ENCODE data around the gene CDC25C. TPM values are rescaled to one million over a fixed set of nuclear protein-coding genes. Genes with fewer than 3 reads are reported as not detected.
"Not testable (repeated sequence)": the region's sequence is repeated elsewhere in the genome, so short reads cannot be mapped to it uniquely, and the experiment has no call there.

The CDC25C gene
- total RNA-seq, 4 donors from 2014 or later = 0.32 to 2.8 (median 0.68) TPM; not detected in 1

- no peak for DNase-seq
- Histone ChIP-seq H3K9me3 (no peaks in the 10 kb centered on the region), H3K27ac (no peak overlapping the region), H3K4me1 (no peaks in the 10 kb centered on the region), H3K36me3 (no peaks in the 10 kb centered on the region), H3K4me3 (no peak overlapping the region), H3K27me3 (no peaks in the 10 kb centered on the region)
- intact Hi-C loops (cut with DNase I; ENCODE audit: low total_unique reads) = no loop called here
- WGBS, 2 donors (ENCODE audit: low coverage in 1 of 2) = 48 to 75% methylated on average over 14 to 29 of the region's 29 CpGs
- TF ChIP-seq EP300 (IDR thresholded peaks at IDR 0.05; ENCODE audit: low read depth) (no peak), CTCF (IDR thresholded peaks at IDR 0.05) (no peak), POLR2AphosphoS5 (IDR thresholded peaks at IDR 0.05) (no peak), POLR2A (IDR thresholded peaks at IDR 0.05) (no peak)
- in situ Hi-C loops (cut with MboI; ENCODE audit: low pct_ligation_motif_present in 1 of 4, low pct_unique_long_range_greater_than_20kb in 1 of 4, low sequenced_read_pairs in 3 of 4) = no loop called here
These were observed 74.0 kb downstream of the CDC25C start for GRCh38 chr5:138257583-138257982.

GRCh38 chr5:138252944-138253343 is 78.7 kb downstream of the CDC25C start:
- Histone ChIP-seq H3K36me3 (no peaks in the 10 kb centered on the region), H3K27me3 (no peaks in the 10 kb centered on the region), H3K27ac (no peak overlapping the region), H3K4me3 (no peak overlapping the region), H3K9me3 (no peaks in the 10 kb centered on the region), H3K4me1 (no peaks in the 10 kb centered on the region)
- intact Hi-C loops (cut with DNase I; ENCODE audit: low total_unique reads) = no loop called here
- WGBS, 2 donors (ENCODE audit: low coverage in 1 of 2) = 79% methylated on average over 3 of the region's 3 CpGs; no CpG with 5 or more reads in 1 of the 2 donors
- no peak for TF ChIP-seq EP300 (IDR thresholded peaks at IDR 0.05; ENCODE audit: low read depth)
- no peak for TF ChIP-seq POLR2AphosphoS5 (IDR thresholded peaks at IDR 0.05)
- no peak for TF ChIP-seq POLR2A (IDR thresholded peaks at IDR 0.05)
- no peak for TF ChIP-seq CTCF (IDR thresholded peaks at IDR 0.05)
- in situ Hi-C loops (cut with MboI; ENCODE audit: low pct_ligation_motif_present in 1 of 4, low pct_unique_long_range_greater_than_20kb in 1 of 4, low sequenced_read_pairs in 3 of 4) = no loop called here
- no peak for DNase-seq

GRCh38 chr5:138247800-138248199 is 83.8 kb downstream of the CDC25C start:
- not testable (repeated sequence) for DNase-seq

GRCh38 chr5:138246822-138247221 is 84.8 kb downstream of the CDC25C start:
- Histone ChIP-seq H3K4me1 (peaks cover 0 to 6% (median 4%) of the 10 kb centered on the region in 4 donors), H3K27ac (no peak overlapping the region), H3K9me3 (no peaks in the 10 kb centered on the region), H3K27me3 (peaks cover 19% of the 10 kb centered on the region), H3K4me3 (no peak overlapping the region), H3K36me3 (no peaks in the 10 kb centered on the region)
- intact Hi-C loops (cut with DNase I; ENCODE audit: low total_unique reads) (no loop called here), in situ Hi-C loops (cut with MboI; ENCODE audit: low pct_ligation_motif_present in 1 of 4, low pct_unique_long_range_greater_than_20kb in 1 of 4, low sequenced_read_pairs in 3 of 4) (no loop called here)
- 86 to 92% methylated on average over 4 of the region's 4 CpGs for WGBS, 2 donors (ENCODE audit: low coverage in 1 of 2)
- TF ChIP-seq CTCF (IDR thresholded peaks at IDR 0.05) = no peak
- no peak for TF ChIP-seq EP300 (IDR thresholded peaks at IDR 0.05; ENCODE audit: low read depth)
- no peak for TF ChIP-seq POLR2AphosphoS5 (IDR thresholded peaks at IDR 0.05)
- TF ChIP-seq POLR2A (IDR thresholded peaks at IDR 0.05) = no peak
- DNase-seq = no peak

More at GRCh38 chr5:138247800-138248199, 83.8 kb downstream of the CDC25C start:
- in situ Hi-C loops (cut with MboI; ENCODE audit: low pct_ligation_motif_present in 1 of 4, low pct_unique_long_range_greater_than_20kb in 1 of 4, low sequenced_read_pairs in 3 of 4); H3K4me3 ChIP-seq; H3K27ac ChIP-seq; H3K4me1 ChIP-seq; H3K9me3 ChIP-seq; intact Hi-C loops (cut with DNase I; ENCODE audit: low total_unique reads); H3K36me3 ChIP-seq: not testable (repeated sequence)
- peaks cover 11% of the 10 kb centered on the region for H3K27me3 ChIP-seq
- WGBS, 2 donors (ENCODE audit: low coverage in 1 of 2) = 79 to 100% methylated on average over 1 to 2 of the region's 2 CpGs

GRCh38 chr5:138246334-138246733 is 85.3 kb downstream of the CDC25C start:
- H3K4me3 ChIP-seq = no peak overlapping the region
- peaks cover 0 to 11% (median 8%) of the 10 kb centered on the region in 4 donors for H3K4me1 ChIP-seq
- TF ChIP-seq CTCF (IDR thresholded peaks at IDR 0.05) = no peak
- TF ChIP-seq POLR2A (IDR thresholded peaks at IDR 0.05) = no peak
- TF ChIP-seq EP300 (IDR thresholded peaks at IDR 0.05; ENCODE audit: low read depth) = no peak
- no peak for TF ChIP-seq POLR2AphosphoS5 (IDR thresholded peaks at IDR 0.05)
- H3K27ac ChIP-seq = no peak overlapping the region
- in situ Hi-C loops (cut with MboI; ENCODE audit: low pct_ligation_motif_present in 1 of 4, low pct_unique_long_range_greater_than_20kb in 1 of 4, low sequenced_read_pairs in 3 of 4) (no loop called here), intact Hi-C loops (cut with DNase I; ENCODE audit: low total_unique reads) (no loop called here)
- H3K9me3 ChIP-seq = no peaks in the 10 kb centered on the region
- no peaks in the 10 kb centered on the region for H3K36me3 ChIP-seq
- WGBS, 2 donors (ENCODE audit: low coverage in 1 of 2) = 76 to 89% methylated on average over 4 of the region's 4 CpGs
- DNase-seq = no peak
- peaks cover 24% of the 10 kb centered on the region for H3K27me3 ChIP-seq

Data from transverse colon (tissue), 4 donors.